Stimulated activated CD4-positive, alpha-beta T cell treated with anti-CD3 and anti-CD28 coated beads, Interleukin-1b, Interleukin-23, amount 100 ng/mL, for 4 hours (primary cell): ENCODE results near the gene PPP3R2.
"Not testable (repeated sequence)": the region's sequence is repeated elsewhere in the genome, so short reads cannot be mapped to it uniquely, and the experiment has no call there.

Experiments used
- DNase-seq, 2 donors: peaks; one replicate each; pipeline ENCODE4 v3.0.0-alpha.2; 2020; ENCODE audit warnings: low read depth in 2 of 2

PPP3R2 gene

GRCh38 chr9:101587332-101588043 is 7.3 kb downstream of the PPP3R2 start:
- DNase-seq, result no peak

GRCh38 chr9:101586651-101587050 is 8.1 kb downstream of the PPP3R2 start:
- no peak for DNase-seq

- DNase-seq, result no peak
These were observed 9.0 kb downstream of the PPP3R2 start for GRCh38 chr9:101585740-101586139.

- no peak for DNase-seq
These were observed 12.2 kb downstream of the PPP3R2 start for GRCh38 chr9:101582553-101582952.

- no peak for DNase-seq
These were observed 14.8 kb downstream of the PPP3R2 start for GRCh38 chr9:101579711-101580545.

GRCh38 chr9:101578378-101578777 is 16.4 kb downstream of the PPP3R2 start:
- no peak for DNase-seq

GRCh38 chr9:101574731-101575333 is 19.9 kb downstream of the PPP3R2 start:
- no peak for DNase-seq

GRCh38 chr9:101572316-101572715 is 22.5 kb downstream of the PPP3R2 start:
- DNase-seq, result no peak

- DNase-seq, result no peak
These were observed 23.7 kb downstream of the PPP3R2 start for GRCh38 chr9:101571114-101571513.

- DNase-seq, result no peak
These were observed 24.8 kb downstream of the PPP3R2 start for GRCh38 chr9:101569741-101570501.

- DNase-seq, result no peak
These were observed 26.9 kb downstream of the PPP3R2 start for GRCh38 chr9:101567725-101568350.

- DNase-seq, result no peak
These were observed 27.7 kb downstream of the PPP3R2 start for GRCh38 chr9:101566904-101567724.

GRCh38 chr9:101564252-101564651 is 30.5 kb downstream of the PPP3R2 start:
- DNase-seq, result no peak

- no peak for DNase-seq
These were observed 31.8 kb downstream of the PPP3R2 start for GRCh38 chr9:101562966-101563365.

- DNase-seq, result no peak
These were observed 33.0 kb downstream of the PPP3R2 start for GRCh38 chr9:101561740-101562139.

GRCh38 chr9:101549472-101550098 is 45.2 kb downstream of the PPP3R2 start:
- not testable (repeated sequence) for DNase-seq

GRCh38 chr9:101543098-101543735 is 51.6 kb downstream of the PPP3R2 start:
- DNase-seq, result no peak
